ENCODE data around the gene MORF4L1.
"Not testable (repeated sequence)": the region's sequence is repeated elsewhere in the genome, so short reads cannot be mapped to it uniquely, and the experiment has no call there.

Gene MORF4L1

DNA sequence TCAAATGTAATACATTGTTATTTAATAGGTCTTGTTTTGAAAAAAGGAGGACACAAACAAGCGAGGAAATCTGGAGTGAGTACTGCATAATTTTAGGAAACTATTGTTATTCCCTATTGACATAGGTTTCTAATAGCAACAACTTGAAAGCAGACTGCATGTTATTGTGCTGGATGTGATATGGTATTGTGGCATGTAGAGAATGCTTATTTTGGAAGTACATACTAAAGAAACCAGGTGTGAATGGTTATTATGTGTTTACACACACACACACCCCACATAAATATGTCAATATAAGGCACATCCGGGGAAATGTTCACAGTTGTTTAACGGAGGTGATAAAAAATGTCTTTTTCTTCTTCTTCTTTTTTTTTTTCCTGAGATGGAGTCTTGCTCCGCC lies 5.9 kb upstream of the MORF4L1 start:
- Histone ChIP-seq H3K9me3 (ENCODE audit: control insufficient read depth, low read length) (no peaks in the 10 kb centered on the region), H3K4me1 (ENCODE audit: control insufficient read depth, insufficient read depth, low read length) (no peaks in the 10 kb centered on the region), H3K4me3 (ENCODE audit: low read length) (no peak overlapping the region), H3K36me3 (ENCODE audit: control insufficient read depth, insufficient read depth, low read length) (no peaks in the 10 kb centered on the region), H3K9ac (ENCODE audit: low read length) (no peak overlapping the region), H3K27me3 (ENCODE audit: control insufficient read depth, insufficient read depth, low read length) (no peaks in the 10 kb centered on the region)

DNA sequence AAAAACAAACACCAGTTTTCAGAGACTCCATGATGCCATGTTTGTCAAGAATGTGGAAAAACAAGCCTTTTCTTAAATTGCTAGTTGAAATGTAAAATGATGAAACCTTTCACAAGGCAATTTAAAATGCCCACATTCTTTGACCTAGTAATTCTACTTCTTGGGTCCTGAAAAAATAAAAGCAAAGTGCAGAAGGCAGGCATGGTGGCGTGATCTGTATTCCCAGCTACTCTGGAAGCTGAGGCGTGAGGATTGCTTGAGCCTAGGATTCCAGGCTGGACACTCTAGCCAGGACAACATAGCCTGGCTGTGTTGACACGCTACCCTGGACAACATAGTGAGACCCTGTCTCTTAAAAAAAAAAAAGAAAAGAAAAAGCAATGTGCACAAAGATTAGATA lies 4.3 kb upstream of the MORF4L1 start:
- Histone ChIP-seq H3K36me3 (ENCODE audit: control insufficient read depth, insufficient read depth, low read length) (no peaks in the 10 kb centered on the region), H3K4me3 (ENCODE audit: low read length) (no peak overlapping the region)

DNA sequence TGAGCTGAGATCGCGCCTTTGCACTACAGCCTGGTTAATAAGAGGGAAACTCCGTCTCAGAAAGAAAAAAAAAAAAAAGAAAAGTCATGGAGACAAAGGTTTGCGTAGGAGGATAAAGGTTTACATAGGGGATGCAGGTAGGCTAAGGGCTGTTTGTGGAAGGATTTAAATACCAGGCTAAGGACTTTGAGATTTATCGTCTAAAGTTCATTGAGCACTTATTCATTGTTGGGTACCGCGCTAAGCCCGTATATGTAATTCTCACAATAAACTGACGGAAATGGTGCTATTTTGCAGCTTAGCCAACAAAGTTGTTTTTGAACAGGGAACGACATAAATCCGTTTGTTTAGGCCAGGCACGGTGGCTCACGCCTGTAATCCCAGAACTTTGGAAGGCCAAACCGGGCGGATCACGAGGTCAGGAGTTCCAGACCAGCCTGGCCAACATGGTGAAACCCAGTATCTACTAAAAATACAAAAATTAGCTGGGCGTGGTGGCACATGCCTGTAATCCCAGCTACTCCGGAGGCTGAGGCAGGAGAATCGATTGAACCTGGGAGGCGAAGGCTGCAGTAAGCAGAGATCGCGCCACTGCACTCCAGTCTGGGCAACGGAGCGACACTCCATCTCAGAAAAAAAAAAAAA lies 1.1 kb upstream of the MORF4L1 start:
- not testable (repeated sequence) for H3K36me3 ChIP-seq (ENCODE audit: control insufficient read depth, insufficient read depth, low read length); H3K9me3 ChIP-seq (ENCODE audit: control insufficient read depth, low read length); H3K9ac ChIP-seq (ENCODE audit: low read length); H3K4me3 ChIP-seq (ENCODE audit: low read length); H3K27me3 ChIP-seq (ENCODE audit: control insufficient read depth, insufficient read depth, low read length)
- peaks cover 10% of the 10 kb centered on the region for H3K4me1 ChIP-seq (ENCODE audit: control insufficient read depth, insufficient read depth, low read length)

More for the DNA sequence above, 4.3 kb upstream of the MORF4L1 start:
- Histone ChIP-seq H3K9ac (ENCODE audit: low read length) (no peak overlapping the region), H3K27me3 (ENCODE audit: control insufficient read depth, insufficient read depth, low read length) (no peaks in the 10 kb centered on the region), H3K9me3 (ENCODE audit: control insufficient read depth, low read length) (no peaks in the 10 kb centered on the region), H3K4me1 (ENCODE audit: control insufficient read depth, insufficient read depth, low read length) (peaks cover 5% of the 10 kb centered on the region)

DNA sequence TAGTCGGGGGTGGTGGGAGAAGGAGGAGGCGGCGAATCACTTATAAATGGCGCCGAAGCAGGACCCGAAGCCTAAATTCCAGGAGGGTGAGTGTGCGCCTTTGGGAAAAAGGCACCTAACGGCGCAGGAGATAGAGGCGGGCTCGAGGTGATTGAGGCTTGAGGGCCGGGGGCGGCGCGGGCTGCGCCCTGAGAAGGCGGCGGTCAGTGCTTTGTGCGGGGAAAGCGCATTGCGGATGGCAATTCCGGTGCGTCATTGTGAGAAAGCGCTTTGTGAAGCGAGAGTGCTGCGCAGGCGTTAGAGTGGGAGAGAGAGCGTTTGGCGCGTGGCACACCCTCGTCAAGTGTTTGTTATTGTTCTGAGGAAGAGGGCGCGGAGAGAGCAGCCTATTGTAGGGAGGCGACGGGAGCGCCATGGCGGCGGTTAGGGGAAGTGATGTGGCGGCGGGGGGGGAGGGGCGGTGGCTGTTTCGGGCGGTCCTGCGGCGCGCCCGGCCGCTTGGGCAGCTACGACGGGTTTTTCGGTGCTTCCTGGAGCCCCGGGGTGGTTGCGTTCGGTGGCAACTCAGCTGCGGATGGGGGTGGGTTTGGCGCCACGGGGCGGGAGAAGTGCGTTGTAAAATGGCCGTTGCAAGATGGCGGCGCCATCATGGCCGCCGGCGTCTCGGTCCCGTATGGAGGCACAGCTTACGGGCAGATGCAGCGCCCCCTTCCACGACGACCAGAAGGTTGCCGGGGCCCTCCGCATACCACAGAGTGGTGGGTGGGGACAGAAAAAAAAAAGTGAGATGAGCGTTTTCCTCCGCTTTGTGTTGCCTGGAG lies 492 bp downstream of the MORF4L1 start:
- Histone ChIP-seq H3K9ac (ENCODE audit: low read length) (peak overlapping the region; percentile 100), H3K27me3 (ENCODE audit: control insufficient read depth, insufficient read depth, low read length) (no peaks in the 10 kb centered on the region), H3K4me3 (ENCODE audit: low read length) (peak overlapping the region; percentile 98), H3K4me1 (ENCODE audit: control insufficient read depth, insufficient read depth, low read length) (peaks cover 23% of the 10 kb centered on the region), H3K36me3 (ENCODE audit: control insufficient read depth, insufficient read depth, low read length) (no peaks in the 10 kb centered on the region), H3K9me3 (ENCODE audit: control insufficient read depth, low read length) (no peaks in the 10 kb centered on the region)

DNA sequence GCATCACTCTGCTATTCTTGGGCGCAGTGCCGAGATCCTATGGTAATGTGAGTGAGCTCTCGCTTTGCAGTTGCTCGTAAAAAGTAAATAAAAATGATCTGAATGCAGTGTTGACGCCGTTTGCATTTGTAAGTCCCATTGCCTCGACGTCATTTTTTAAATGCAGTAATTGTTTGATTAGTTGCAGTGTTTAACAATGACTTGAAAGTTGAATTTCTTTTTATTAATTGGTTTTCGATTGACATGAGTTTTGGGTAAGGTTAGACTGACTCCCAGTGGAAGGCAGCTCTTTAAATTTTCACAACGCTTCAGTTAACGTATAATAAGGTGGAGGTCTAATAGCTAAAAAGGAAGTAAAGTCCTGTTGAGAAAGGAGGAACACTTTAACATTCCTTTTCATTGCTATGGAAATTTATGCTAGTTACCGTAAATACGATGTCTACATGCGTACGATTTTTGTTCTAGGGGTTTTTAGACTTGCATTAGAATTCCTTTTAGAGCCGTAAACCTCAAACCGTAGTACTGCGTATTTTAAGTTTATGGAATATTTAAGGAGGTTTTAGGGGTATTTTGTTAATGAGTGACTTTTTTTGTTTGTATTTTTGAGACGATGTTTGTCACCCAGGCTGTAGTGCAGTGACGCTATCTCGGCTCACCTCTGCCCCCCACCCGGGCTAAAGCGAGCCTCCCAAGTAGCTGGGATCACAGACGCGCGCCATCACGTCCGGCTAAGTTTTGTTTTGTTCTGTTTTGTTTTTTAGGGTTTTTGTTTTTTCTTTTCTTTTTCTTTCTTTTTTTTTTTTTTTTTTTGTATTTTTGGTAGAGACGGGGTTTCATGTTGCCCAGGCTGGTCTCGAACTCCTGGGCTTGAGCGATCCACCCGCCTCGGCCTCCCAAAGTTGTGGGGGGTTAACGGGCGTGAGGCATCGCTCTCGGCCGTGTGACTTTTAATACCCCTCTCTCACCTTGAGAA lies 1.4 kb downstream of the MORF4L1 start:
- H3K9me3 ChIP-seq (ENCODE audit: control insufficient read depth, low read length), result no peaks in the 10 kb centered on the region
- peak overlapping the region; percentile 100 for H3K9ac ChIP-seq (ENCODE audit: low read length)
- H3K36me3 ChIP-seq (ENCODE audit: control insufficient read depth, insufficient read depth, low read length), result no peaks in the 10 kb centered on the region
- peaks cover 28% of the 10 kb centered on the region for H3K4me1 ChIP-seq (ENCODE audit: control insufficient read depth, insufficient read depth, low read length)
- H3K4me3 ChIP-seq (ENCODE audit: low read length), result peak overlapping the region; percentile 98
- H3K27me3 ChIP-seq (ENCODE audit: control insufficient read depth, insufficient read depth, low read length), result no peaks in the 10 kb centered on the region

DNA sequence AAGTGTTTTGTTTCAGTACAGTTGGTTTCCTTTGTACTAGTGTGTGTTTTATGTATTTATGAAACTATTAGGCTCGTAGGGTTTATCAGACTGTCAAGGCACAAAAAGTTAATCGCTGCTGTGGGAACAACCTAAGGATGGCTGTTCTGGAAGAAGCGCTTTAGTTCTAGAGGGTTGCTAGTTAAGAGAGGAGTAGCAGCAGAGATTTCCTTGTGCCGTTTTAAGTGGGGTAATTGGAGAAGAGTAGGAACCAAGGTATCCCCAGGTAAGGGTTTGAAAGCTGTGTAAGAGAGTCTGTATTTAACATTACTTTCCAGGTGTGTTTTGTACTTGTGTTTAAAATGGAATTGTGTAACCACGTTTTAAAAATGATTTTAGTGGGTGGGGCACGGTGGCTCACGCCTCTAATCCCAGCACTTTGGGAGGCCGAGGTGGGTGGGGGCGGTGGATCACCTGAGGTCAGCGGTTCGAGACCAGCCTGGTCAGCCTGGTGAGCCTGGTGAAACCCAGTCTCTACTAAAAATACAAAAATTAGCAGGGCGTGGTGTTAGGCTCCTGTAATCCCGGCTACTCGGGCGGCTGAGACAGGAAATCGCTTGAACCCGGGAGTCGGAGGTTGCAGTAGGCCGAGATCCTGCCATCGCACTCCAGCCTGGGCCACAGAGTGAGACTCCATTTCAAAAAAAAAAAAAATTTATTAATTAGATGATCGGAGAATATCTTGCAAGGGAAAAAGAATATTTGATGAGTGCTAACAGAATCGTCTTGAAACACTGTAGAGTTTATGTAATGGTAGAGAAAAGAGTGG lies 2.6 kb downstream of the MORF4L1 start:
- Histone ChIP-seq H3K4me3 (ENCODE audit: low read length) (no peak overlapping the region), H3K36me3 (ENCODE audit: control insufficient read depth, insufficient read depth, low read length) (no peaks in the 10 kb centered on the region), H3K27me3 (ENCODE audit: control insufficient read depth, insufficient read depth, low read length) (no peaks in the 10 kb centered on the region), H3K9ac (ENCODE audit: low read length) (peak overlapping the region; percentile 40), H3K4me1 (ENCODE audit: control insufficient read depth, insufficient read depth, low read length) (peaks cover 28% of the 10 kb centered on the region), H3K9me3 (ENCODE audit: control insufficient read depth, low read length) (no peaks in the 10 kb centered on the region)

DNA sequence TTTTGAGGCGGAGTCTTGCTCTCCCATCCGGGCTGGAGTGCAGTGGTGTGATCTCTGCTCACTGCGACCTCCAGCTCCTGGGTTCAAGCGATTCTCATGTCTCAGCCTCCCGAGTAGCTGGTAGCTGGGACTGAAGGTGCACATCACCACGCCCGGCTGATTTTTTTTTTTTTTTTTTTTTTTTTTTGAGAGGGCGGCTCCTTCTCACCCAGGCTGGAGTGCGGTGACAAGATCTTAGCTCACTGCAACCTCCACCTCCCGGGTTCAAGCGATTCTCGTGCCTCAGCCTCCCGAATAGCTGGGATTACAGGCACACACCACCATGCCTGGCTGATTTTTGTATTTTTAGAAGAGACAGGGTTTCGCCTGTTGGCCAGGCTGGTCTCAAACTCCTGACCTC lies 4.3 kb downstream of the MORF4L1 start:
- not testable (repeated sequence) for H3K9me3 ChIP-seq (ENCODE audit: control insufficient read depth, low read length); H3K36me3 ChIP-seq (ENCODE audit: control insufficient read depth, insufficient read depth, low read length); H3K27me3 ChIP-seq (ENCODE audit: control insufficient read depth, insufficient read depth, low read length); H3K9ac ChIP-seq (ENCODE audit: low read length); H3K4me3 ChIP-seq (ENCODE audit: low read length)
- peaks cover 27% of the 10 kb centered on the region for H3K4me1 ChIP-seq (ENCODE audit: control insufficient read depth, insufficient read depth, low read length)

DNA sequence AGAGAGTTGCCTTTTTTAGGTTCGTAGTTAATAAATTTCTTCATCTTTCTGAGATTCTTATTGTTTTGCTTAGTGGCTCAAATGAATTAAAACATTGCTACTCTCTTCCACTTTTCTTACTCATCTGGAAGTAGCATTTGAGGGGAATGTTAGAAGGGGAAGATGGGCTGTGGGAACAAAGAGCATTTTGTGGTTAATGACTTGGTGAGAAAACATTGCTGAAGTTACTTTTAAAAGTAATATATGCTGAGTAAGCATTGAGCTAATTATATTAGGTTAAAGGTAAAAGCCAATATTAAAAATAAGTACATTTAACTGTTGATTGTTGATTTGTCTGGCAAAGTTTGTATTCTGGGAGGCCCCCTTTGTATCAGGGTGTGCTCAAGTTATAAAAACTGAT lies 5.7 kb downstream of the MORF4L1 start:
- peaks cover 23% of the 10 kb centered on the region for H3K4me1 ChIP-seq (ENCODE audit: control insufficient read depth, insufficient read depth, low read length)
- no peaks in the 10 kb centered on the region for H3K36me3 ChIP-seq (ENCODE audit: control insufficient read depth, insufficient read depth, low read length)
- H3K9ac ChIP-seq (ENCODE audit: low read length), result no peak overlapping the region
- H3K4me3 ChIP-seq (ENCODE audit: low read length), result no peak overlapping the region
- H3K9me3 ChIP-seq (ENCODE audit: control insufficient read depth, low read length), result no peaks in the 10 kb centered on the region
- no peaks in the 10 kb centered on the region for H3K27me3 ChIP-seq (ENCODE audit: control insufficient read depth, insufficient read depth, low read length)

DNA sequence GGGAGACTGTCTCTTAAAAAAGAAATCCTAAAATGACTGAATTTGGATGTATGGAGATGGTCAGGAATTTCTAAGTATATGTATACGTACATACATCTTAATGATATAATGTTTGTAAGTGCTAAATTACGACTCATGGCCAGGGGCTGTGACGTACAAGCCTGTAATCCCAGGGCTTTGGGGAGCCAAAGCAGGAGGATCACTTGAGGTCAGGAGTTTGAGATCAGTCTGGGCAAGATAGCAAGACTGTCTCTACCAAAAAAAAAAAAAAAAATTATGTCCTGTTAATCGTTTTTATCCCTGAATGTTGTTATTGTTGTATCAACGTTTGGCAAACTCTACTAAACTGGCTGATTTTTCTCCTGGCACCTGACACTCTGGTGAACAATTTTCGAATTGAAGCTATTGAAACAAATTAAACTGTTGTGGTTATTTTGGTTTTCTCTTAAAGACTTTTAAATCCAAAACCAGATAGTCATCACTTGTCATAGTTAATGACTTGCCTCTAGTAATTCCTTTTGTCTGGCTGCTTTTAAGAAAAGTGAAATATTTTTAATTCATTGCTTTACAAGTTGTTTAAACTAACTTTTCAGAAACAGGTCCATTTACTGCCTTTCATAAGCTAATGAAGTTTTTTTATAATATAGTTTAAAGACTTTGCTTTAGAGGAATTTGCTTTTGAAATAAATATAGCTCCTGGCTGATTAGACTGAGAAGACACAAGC lies 7.0 kb downstream of the MORF4L1 start:
- Histone ChIP-seq H3K4me1 (ENCODE audit: control insufficient read depth, insufficient read depth, low read length) (peaks cover 23% of the 10 kb centered on the region), H3K9ac (ENCODE audit: low read length) (no peak overlapping the region)

DNA sequence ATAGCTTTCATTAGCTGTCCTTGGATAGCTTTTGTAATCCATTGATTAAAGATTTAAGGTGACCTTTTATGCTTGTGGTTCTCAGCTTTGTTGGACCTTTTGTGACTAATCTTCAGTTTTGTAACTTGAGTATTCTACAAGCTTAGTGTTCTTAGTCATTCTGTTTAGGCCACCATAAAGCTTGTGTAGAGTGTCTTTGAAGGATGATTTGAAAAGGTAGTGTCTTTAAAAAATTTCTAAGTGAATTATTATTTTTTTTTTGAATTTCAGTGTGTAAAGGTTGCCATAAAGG lies 7.5 kb downstream of the MORF4L1 start:
- Histone ChIP-seq H3K9me3 (ENCODE audit: control insufficient read depth, low read length) (no peaks in the 10 kb centered on the region), H3K27me3 (ENCODE audit: control insufficient read depth, insufficient read depth, low read length) (no peaks in the 10 kb centered on the region), H3K4me3 (ENCODE audit: low read length) (no peak overlapping the region), H3K9ac (ENCODE audit: low read length) (no peak overlapping the region), H3K36me3 (ENCODE audit: control insufficient read depth, insufficient read depth, low read length) (no peaks in the 10 kb centered on the region), H3K4me1 (ENCODE audit: control insufficient read depth, insufficient read depth, low read length) (peaks cover 23% of the 10 kb centered on the region)

More for the DNA sequence above, 7.0 kb downstream of the MORF4L1 start:
- Histone ChIP-seq H3K4me3 (ENCODE audit: low read length) (no peak overlapping the region), H3K9me3 (ENCODE audit: control insufficient read depth, low read length) (no peaks in the 10 kb centered on the region), H3K36me3 (ENCODE audit: control insufficient read depth, insufficient read depth, low read length) (no peaks in the 10 kb centered on the region), H3K27me3 (ENCODE audit: control insufficient read depth, insufficient read depth, low read length) (no peaks in the 10 kb centered on the region)

DNA sequence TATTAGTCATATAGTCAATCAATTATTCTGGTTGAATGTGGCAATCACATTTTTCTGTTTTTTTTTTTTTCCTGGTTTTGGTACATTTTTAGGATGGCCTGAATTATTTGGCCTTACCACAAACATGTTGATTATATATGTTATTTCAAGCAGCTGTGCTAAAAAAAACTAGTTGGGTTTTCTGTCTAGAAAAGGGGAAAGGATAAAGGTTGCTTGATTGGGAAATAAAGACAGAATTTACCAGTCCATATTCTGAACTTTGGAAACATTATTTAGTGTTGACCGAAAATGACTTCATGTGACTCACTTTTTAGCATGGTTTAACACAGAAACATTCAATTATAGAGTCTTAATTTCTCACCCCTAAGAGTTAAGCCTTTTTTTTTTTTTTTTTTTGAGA lies 8.1 kb downstream of the MORF4L1 start:
- Histone ChIP-seq H3K9me3 (ENCODE audit: control insufficient read depth, low read length) (no peaks in the 10 kb centered on the region), H3K9ac (ENCODE audit: low read length) (no peak overlapping the region), H3K4me1 (ENCODE audit: control insufficient read depth, insufficient read depth, low read length) (peaks cover 23% of the 10 kb centered on the region), H3K27me3 (ENCODE audit: control insufficient read depth, insufficient read depth, low read length) (no peaks in the 10 kb centered on the region), H3K36me3 (ENCODE audit: control insufficient read depth, insufficient read depth, low read length) (no peaks in the 10 kb centered on the region), H3K4me3 (ENCODE audit: low read length) (no peak overlapping the region)
